Adrenal gland (tissue), 12 donors: ENCODE results near the gene RXYLT1. TPM values are rescaled to one million over a fixed set of nuclear protein-coding genes. Genes with fewer than 3 reads are reported as not detected.

Experiments
- DNase-seq, 7 donors: peaks; one replicate each; pipeline ENCODE4 v3.0.0-alpha.2; 2019 to 2020
- H3K27ac ChIP-seq, 5 donors: fragments of 200-600 bp; sonication (generic) in 4 of 5; 1 replicate in 3 of 5; 2 replicates in 2 of 5; pipeline versions ENCODE4 v1.5.1 to v1.8.0; 2016 to 2020; ENCODE audit warnings: mild to moderate bottlenecking in 1 of 5
- H3K27me3 ChIP-seq: fragments of 200-600 bp; 2 replicates; pipeline ENCODE4 v1.8.0; 2021
- H3K36me3 ChIP-seq, 2 donors: fragments of 200-600 bp; replicated peaks in 1 of 2; 1 replicate in 1 of 2; 2 replicates in 1 of 2; pipeline versions ENCODE4 v1.5.1 to v1.8.0; 2018 to 2022
- H3K4me1 ChIP-seq, 2 donors: fragments of 200-600 bp; replicated peaks in 1 of 2; 1 replicate in 1 of 2; 2 replicates in 1 of 2; pipeline versions ENCODE4 v1.5.1 to v1.8.0; 2018 to 2021
- H3K4me3 ChIP-seq, 4 donors: fragments of 200-600 bp; sonication (generic) in 3 of 4; one replicate each; pipeline ENCODE4 v1.5.1; 2016 to 2018
- H3K9me3 ChIP-seq, 3 donors: fragments of 200-600 bp; sonication (generic) in 1 of 3; replicated peaks in 1 of 3; 1 replicate in 2 of 3; 2 replicates in 1 of 3; pipeline versions ENCODE4 v1.5.1 to v1.8.0; 2016 to 2021
- POLR2A ChIP-seq, 2 donors: fragments of 450-650 bp; IDR thresholded peaks; one replicate each; pipeline ENCODE4 v1.6.1; 2017; ENCODE audit warnings: antibody characterized with exemption in 2 of 2, mild to moderate bottlenecking in 2 of 2, moderate library complexity in 1 of 2
- WGBS, 4 donors: extraction: QIAGEN DNeasy Blood & Tissue Kit in 2 of 4; methylation state at CpG; one replicate each; pipeline versions ENCODE4 v1.1.5 to v1.1.7; 2013 to 2017; 5-methylcytosine and 5-hydroxymethylcytosine counted together
- intact Hi-C, 2 donors: fragments of 100-400 bp; cut with DNase I; formaldehyde crosslinking; loops; one replicate each; pipeline versions ENCODE4 v1.14.1 to v1.15.0; 2022 to 2023
- polyA plus RNA-seq, 3 donors: library from polyadenylated mRNA; stranded (reverse); fragments of 200-250 nt in 2 of 3; fragments of 350-450 nt in 1 of 3; fragmentation: Illumina TruSeq in 1 of 3; extraction: RNeasy Lipid Tissue Mini Kit (QIAGEN cat#74804) in 1 of 3; gene quantifications; one replicate each; pipeline ENCODE4 v1.2.3, GENCODE V29; 2013 to 2014
- small RNA-seq, 2 donors: library from RNA; depleted of rRNA; stranded (forward); fragments of <200 nt; gene quantifications; one replicate each; pipeline ENCODE3, GENCODE V24; 2016
- total RNA-seq, 9 donors: library from RNA; depleted of rRNA in 4 of 9; stranded (reverse); fragments of >200 nt in 4 of 9; fragments of 120-200 nt in 1 of 9; fragmentation: NEBNext Ultra II Directional in 1 of 9; extraction: Animal tissue kit (Norgen Biotek cat#: 25700) in 1 of 9; gene quantifications; one replicate each; pipeline versions ENCODE4 v1.1.0 to v1.2.4, GENCODE V29; 2013 to 2023
- TF ChIP-seq, protein P1 (sequence below), 6 experiments: fragments of 450-650 bp in 4 of 6; fragments of 200-600 bp in 2 of 6; sonication (generic) in 1 of 6; IDR thresholded peaks; 1 replicate in 5 of 6; 2 replicates in 1 of 6; pipeline versions ENCODE4 v1.5.1 to v1.8.0; 2016 to 2021; ENCODE audit warnings: antibody characterized with exemption in 6 of 6, mild to moderate bottlenecking in 2 of 6, moderate library complexity in 1 of 6
- donor health status: healthy with polysubstance abuse.
- donor health status: Bipolar disorder and iron deficiency.
- donor health status: DM: yes; HTN: yes; CAD: no.
- donor health status: DM: no; HTN: no; CAD: no.
- donor health status: DM: no; HTN: no; CAD: no.
- donor health status: DM: yes; HTN: yes; CAD: no.

RXYLT1 gene
- total and polyA plus RNA-seq, 12 donors = 13.9 to 44.9 (median 26.3) TPM

DNA sequence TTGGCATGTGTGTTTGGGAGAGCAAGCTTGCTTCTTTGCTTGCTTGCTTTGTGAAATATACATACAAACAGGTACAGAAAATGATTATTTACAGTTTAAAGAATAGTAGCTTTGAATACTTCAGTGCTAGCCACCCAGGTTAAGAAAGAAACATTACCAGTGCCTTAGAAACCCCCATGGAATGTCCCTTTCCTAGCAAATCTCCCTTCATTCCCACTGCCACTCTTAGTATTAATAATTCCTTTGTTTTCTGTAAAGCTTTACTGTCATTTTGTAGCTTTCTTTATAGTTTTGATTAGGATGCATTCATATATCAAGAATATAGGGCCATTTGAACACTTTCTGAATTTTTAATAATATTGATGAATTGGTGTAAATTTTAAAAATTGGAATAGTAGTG lies 74.3 kb downstream of the RXYLT1 start:
- DNase-seq = no peak
- H3K27me3 ChIP-seq = no peaks in the 10 kb centered on the region
- no peaks in the 10 kb centered on the region for H3K9me3 ChIP-seq
- H3K4me3 ChIP-seq = no peak overlapping the region
- H3K27ac ChIP-seq = no peak overlapping the region
- H3K36me3 ChIP-seq = no peaks in the 10 kb centered on the region
- TF ChIP-seq, protein P1, sequence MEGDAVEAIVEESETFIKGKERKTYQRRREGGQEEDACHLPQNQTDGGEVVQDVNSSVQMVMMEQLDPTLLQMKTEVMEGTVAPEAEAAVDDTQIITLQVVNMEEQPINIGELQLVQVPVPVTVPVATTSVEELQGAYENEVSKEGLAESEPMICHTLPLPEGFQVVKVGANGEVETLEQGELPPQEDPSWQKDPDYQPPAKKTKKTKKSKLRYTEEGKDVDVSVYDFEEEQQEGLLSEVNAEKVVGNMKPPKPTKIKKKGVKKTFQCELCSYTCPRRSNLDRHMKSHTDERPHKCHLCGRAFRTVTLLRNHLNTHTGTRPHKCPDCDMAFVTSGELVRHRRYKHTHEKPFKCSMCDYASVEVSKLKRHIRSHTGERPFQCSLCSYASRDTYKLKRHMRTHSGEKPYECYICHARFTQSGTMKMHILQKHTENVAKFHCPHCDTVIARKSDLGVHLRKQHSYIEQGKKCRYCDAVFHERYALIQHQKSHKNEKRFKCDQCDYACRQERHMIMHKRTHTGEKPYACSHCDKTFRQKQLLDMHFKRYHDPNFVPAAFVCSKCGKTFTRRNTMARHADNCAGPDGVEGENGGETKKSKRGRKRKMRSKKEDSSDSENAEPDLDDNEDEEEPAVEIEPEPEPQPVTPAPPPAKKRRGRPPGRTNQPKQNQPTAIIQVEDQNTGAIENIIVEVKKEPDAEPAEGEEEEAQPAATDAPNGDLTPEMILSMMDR (IDR thresholded peaks at IDR 0.05) = no peak
- no peak for TF ChIP-seq POLR2A (IDR thresholded peaks at IDR 0.05)
- intact Hi-C loops = no loop called here
- H3K4me1 ChIP-seq = peaks cover 6 to 12% of the 10 kb centered on the region in 2 donors

DNA sequence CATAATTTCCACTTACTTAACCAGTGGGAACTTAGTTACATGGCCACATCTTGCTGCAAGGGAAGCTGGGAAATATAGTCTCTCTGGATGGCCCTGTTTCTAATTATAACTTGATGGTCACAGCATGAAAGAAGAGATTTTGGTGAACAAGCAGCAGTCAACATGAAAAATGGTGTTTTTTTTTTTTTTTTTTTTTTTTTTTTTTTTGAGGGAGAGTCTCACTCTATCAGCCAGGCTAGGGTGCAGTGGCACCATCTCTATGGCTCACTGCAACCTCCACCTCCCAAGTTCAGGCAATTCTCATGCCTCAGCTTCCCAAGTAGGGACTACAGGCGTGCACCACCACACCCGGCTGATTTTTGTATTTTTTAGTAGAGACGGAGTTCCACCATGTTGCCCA lies 75.6 kb downstream of the RXYLT1 start:
- DNase-seq = no peak
- Histone ChIP-seq H3K4me3 (no peak overlapping the region), H3K36me3 (no peaks in the 10 kb centered on the region), H3K27ac (no peak overlapping the region), H3K9me3 (no peaks in the 10 kb centered on the region), H3K4me1 (peaks cover 0 to 6% of the 10 kb centered on the region in 2 donors), H3K27me3 (no peaks in the 10 kb centered on the region)
- WGBS, 4 donors = 91 to 100% (median 97%) methylated on average over 3 of the region's 3 CpGs
- intact Hi-C loops = no loop called here
- no peak for TF ChIP-seq POLR2A (IDR thresholded peaks at IDR 0.05)
- TF ChIP-seq, protein P1 (IDR thresholded peaks at IDR 0.05) = no peak

DNA sequence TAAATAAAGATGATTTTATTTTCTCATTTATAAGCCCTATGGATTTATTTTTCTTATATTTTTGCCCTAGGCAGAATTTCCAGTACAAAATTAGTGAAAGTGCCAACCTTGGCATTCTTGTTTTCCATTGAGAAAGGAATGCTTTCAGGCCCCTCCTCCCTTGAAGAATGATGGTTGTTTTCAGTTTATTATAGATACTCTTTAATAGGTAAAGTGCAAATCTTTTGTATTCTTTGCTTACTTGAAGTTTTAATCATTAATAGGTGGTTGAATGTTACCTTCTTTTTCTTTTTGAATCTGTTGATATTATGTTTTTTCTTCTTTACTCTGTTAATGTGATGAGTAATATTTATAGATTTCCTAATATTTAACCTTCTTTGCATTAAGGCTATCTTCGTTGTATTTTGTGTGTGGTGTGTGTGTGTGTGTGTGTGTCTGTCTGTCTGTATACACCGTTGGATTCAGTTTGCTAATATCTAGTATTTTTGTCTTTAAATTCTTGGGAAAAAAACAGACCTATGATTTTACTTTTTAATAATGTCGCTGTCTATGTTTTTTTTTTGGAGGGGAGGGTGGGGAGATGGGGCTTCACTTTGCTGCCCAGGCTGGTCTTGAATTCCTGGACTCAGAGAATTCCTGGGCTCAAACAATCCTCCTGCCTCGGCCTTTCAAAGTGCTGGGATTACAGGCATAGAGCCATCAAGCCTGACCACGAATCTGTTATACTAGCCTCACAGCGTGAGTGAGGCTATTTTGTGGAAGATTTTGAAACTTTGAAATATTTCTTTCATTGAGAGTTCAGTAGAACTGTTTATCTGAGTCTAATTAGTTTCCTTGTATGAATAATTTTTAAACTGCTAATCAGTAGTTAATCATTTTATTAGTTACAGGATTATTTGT lies 78.3 kb downstream of the RXYLT1 start:
- no peak overlapping the region for H3K27ac ChIP-seq
- 59 to 82% (median 81%) methylated on average over 6 of the region's 6 CpGs for WGBS, 4 donors
- no peaks in the 10 kb centered on the region for H3K36me3 ChIP-seq
- intact Hi-C loops = no loop called here
- peaks cover 16% of the 10 kb centered on the region in 2 donors for H3K4me1 ChIP-seq
- H3K27me3 ChIP-seq = no peaks in the 10 kb centered on the region
- no peaks in the 10 kb centered on the region for H3K9me3 ChIP-seq
- TF ChIP-seq POLR2A (IDR thresholded peaks at IDR 0.05) = no peak
- TF ChIP-seq, protein P1 (IDR thresholded peaks at IDR 0.05) = no peak
- DNase-seq = no peak
- H3K4me3 ChIP-seq = no peak overlapping the region

Small RNA genes within 50 kb of the gene (small RNA-seq; reads per million reads assigned to genes)
- gene AC084357.1 = 0 reads per million in 2 donors

Other genes starting within 250 kb of the RXYLT1 start
- 10 to 100 TPM in 6 of 9 donors, 1 to 10 TPM in 3; 3.4 to 21.5 (median 12.3) TPM for gene DPY19L2, start 111.4 kb upstream of the RXYLT1 start, total RNA-seq
- 10 to 100 TPM in 2 of 3 donors, 1 to 10 TPM in 1; 7.3 to 57.0 (median 31.7) TPM for gene DPY19L2, start 111.4 kb upstream of the RXYLT1 start, polyA plus RNA-seq
- gene SRGAP1, start 64.8 kb downstream of the RXYLT1 start, total RNA-seq = 10 to 100 TPM in 6 of 9 donors, 1 to 10 TPM in 3; 3.8 to 35.6 (median 12.1) TPM
- gene SRGAP1, start 64.8 kb downstream of the RXYLT1 start, polyA plus RNA-seq = 1 to 10 TPM; 2.4 to 8.1 (median 3.6) TPM